ENCODE data around the gene KIRREL1.
"Not testable (repeated sequence)": the region's sequence is repeated elsewhere in the genome, so short reads cannot be mapped to it uniquely, and the experiment has no call there.

KIRREL1 gene

GRCh38 chr1:158128531-158128930 lies 135.1 kb downstream of the KIRREL1 start:
- not testable (repeated sequence) for DNase-seq (ENCODE audit: low read depth in 2 of 2, low spot score in 1 of 2)

- no peak for DNase-seq (ENCODE audit: low read depth in 2 of 2, low spot score in 1 of 2)
These were observed 137.8 kb downstream of the KIRREL1 start for GRCh38 chr1:158131217-158131616.

- DNase-seq (ENCODE audit: low read depth in 2 of 2, low spot score in 1 of 2), result no peak
These were observed 147.3 kb downstream of the KIRREL1 start for GRCh38 chr1:158140764-158141192.

- DNase-seq (ENCODE audit: low read depth in 2 of 2, low spot score in 1 of 2), result no peak
These were observed 151.8 kb downstream of the KIRREL1 start for GRCh38 chr1:158145173-158145719.

DNA sequence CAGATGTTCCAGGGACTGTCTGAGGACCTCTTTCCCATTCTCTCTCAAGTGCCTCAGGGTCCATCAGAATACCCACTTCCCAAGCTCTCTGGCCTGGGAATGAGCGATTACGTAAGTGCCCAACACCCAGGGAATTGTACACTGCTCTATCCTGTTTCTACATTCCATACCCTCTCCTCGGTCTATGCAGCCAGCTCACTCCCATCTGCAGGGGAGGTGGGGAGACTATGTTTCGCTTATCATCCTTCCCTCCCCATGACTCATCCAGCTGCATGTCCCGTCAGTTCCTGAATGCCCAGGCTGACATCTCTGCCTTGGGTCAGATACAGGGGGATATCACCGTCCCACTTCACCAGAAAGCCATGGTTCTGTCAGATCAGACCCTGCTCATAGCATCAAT lies 152.7 kb downstream of the KIRREL1 start:
- DNase-seq (ENCODE audit: low read depth in 2 of 2, low spot score in 1 of 2), result no peak

DNA sequence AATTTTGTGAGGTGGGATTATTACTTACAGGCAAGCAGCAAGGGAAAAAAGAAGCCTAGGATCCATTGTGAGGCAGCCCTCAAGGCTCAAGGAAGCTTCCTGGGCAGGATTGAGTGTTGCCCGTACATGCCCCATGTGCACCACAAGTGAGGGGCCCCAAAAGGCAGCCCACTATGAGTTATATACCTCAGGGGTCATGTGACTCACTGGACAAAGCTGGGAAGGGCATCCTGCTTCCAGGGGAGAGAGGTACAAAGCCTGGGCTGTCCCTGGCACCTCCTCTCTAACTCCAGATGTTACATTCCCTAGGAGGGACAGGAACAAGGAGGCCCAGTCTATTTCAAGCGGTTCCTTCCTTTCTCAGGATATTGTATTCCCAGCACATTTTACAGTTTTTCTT lies 153.3 kb downstream of the KIRREL1 start:
- DNase-seq (ENCODE audit: low read depth in 2 of 2, low spot score in 1 of 2), result no peak

GRCh38 chr1:158147401-158147800 lies 154.0 kb downstream of the KIRREL1 start:
- DNase-seq (ENCODE audit: low read depth in 2 of 2, low spot score in 1 of 2), result no peak

- DNase-seq (ENCODE audit: low read depth in 2 of 2, low spot score in 1 of 2), result no peak
These were observed 154.4 kb downstream of the KIRREL1 start for GRCh38 chr1:158147869-158148268.

- no peak for DNase-seq (ENCODE audit: low read depth in 2 of 2, low spot score in 1 of 2)
These were observed 155.0 kb downstream of the KIRREL1 start for GRCh38 chr1:158148468-158148867.

DNA sequence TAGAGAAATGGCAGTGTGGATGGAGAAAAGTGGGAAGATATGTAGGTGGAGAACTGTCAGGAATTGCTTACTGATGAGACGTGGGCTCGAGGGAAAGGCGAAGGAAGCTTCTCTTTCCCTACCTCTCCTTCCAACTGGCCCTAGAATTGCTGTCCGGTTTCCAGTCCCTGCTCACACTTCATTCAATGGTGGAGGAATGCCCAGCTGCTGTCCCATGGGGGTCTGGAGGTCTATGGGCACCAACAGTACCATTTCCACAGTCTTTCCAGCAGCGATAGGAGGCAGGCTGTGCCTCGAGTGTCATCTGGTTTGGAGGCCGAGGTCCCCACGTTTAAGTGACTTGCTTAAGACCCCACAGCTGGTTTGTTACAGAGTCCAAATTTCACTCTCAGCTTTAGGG lies 155.7 kb downstream of the KIRREL1 start:
- DNase-seq (ENCODE audit: low read depth in 2 of 2, low spot score in 1 of 2), result no peak
